ENCODE data around the gene PEX26.
A peak's percentile ranks its signal among the peaks of the same experiment; 100 is the strongest.
"Not testable (repeated sequence)": the region's sequence is repeated elsewhere in the genome, so short reads cannot be mapped to it uniquely, and the experiment has no call there.

Gene PEX26

DNA sequence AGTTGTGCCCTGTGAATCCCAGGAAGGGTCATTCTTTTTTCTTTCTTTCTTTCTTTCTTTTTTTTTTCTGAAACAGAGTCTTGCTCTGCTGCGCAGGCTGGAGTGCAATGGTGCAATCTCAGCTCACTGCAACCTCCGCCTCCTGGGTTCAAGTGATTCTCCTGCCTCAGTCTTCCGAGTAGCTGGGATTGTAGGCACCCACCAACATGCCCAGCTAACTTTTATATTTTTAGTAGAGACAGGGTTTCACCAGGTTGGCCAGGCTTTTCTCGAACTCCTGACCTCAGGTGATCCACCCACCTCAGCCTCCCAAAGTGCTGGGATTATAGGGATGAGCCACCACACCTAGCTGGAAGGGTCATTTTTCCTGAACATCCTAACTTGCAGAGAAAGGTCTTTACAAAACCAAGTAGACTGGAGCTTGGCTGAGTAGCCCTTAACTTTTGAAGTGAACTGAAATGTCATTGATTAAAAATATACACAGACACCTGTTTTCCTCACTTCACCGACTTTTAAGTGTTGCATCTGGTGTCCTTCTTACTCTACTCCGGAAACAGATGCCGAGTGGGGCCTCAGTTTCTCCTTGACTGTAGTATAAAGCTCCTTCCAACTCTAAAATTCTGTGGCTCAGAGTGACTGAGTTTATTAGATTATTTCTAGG is 6.4 kb upstream of the PEX26 start:
- not testable (repeated sequence) for DNase-seq

DNA sequence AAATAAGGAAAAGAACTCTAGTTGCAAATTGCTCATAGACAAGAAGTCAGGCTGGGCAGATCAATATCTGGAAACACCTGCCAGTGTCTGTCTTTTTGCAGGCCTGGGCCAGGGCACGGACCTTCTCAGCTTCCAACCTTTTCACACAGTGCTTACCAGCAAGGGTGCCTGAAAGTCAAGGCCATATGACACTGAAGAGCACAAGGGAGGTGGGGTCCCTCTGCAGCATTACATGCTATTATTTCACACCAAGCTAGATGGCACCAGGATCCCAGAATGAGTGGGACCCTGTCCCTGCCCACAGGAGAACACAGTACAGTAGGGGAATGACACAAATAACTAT is 5.9 kb upstream of the PEX26 start:
- DNase-seq, result no peak

DNA sequence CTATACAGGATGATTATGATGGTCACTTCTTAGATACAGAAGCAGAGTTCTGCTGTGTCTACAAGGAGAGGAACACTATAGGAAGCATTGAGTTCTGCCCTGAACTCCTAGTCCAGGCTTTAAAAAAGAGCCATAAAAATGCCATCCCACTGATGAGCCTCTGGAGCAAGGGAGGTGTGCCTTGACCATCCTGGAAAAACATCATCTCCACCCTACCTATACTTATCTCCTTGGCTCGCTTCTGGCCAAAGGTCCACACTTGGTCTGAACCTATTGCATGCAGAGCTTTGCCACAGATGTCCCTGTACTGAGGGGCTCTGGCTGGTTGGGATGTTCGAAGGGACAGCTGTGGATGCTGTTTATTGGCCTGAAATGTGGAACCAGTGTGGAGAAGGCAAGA is 4.3 kb upstream of the PEX26 start:
- DNase-seq, result no peak

DNA sequence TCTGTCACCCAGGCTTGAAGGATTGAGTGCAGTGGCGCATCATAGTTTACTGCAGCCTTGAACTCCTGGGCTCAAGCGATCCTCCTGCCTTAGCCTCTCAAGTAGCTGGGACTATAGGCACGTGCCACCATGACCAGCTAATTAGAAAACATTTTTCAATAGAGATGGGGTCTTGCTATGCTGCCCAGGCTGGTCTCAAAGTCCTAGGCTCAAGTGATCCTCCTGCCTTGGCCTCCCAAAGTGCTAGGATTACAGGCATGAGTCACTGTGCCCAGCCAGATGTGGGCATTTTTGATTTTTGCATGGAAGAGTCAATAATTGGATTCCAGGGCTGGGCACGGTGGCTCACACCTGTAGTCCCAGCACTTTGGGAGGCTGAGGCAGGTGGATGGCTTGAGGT is 3.9 kb upstream of the PEX26 start:
- DNase-seq, result not testable (repeated sequence)

DNA sequence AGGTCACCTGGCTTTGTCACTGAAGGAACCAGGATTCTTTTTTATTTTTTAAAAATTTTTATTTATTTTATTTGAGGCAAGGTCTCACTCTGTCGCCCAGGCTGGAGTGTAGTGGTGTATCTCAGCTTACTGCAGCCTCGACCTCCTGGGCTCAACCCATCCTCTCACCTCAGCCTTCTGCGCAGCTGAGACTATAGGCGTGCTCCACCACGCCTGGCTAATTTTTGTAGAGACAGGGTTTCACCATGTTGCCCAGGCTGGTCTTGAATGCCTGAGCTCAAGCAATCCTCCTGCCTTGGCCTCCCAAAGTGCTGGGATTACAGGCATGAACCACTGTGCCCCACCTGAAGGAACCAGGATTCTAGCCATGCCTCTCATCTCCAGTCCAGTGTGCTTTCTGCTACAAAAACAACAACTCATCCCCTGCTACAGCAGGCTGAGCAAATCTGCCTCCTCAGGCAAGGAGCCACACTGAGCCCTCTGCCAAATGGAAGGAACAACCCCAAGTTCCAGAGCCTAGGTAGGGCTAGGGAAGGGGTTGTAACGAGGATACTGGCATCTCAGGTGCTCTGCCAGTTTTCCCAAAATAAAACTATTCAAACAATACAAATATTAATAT is 2.6 kb upstream of the PEX26 start:
- peak in 1 of 14 donors; percentile 67 for DNase-seq

DNA sequence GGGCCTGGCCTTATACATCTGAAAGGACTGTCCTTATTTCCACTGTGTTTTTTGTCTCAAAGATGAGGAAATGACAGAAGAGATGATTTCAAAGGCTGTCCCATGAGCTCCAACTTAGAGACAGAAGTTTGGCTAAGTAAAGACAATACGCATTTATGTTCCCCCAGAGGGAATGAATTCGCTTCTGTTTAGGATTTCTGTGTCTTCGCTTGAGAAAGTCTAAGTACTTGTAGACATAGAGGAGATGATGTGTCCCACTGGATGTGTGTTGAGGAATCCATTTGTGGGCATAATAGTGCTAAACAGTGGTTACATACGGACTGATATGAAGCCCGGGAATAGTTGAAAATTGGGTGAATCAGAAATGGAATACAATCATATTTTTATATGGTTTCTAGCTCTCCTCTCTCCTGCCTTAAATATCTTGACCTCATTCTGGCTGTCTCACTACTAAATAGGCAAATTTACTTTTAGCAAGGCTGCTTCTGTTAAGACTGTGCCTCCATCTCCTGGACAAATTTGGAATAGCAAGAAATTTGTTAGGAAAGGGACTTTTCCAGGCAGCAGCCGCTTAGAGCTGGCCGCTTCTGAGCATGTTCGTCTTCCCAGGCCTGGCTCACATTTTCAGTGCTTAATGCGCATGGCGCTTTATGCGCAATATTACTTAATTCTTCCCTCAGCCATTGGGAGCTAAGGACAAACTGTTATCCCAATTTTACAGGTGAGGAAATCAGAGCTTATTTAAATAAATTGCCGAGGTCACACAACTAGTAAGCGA is 1.9 kb upstream of the PEX26 start:
- peak in 9 of 14 donors; percentile 11 to 89 (median 40) for DNase-seq

DNA sequence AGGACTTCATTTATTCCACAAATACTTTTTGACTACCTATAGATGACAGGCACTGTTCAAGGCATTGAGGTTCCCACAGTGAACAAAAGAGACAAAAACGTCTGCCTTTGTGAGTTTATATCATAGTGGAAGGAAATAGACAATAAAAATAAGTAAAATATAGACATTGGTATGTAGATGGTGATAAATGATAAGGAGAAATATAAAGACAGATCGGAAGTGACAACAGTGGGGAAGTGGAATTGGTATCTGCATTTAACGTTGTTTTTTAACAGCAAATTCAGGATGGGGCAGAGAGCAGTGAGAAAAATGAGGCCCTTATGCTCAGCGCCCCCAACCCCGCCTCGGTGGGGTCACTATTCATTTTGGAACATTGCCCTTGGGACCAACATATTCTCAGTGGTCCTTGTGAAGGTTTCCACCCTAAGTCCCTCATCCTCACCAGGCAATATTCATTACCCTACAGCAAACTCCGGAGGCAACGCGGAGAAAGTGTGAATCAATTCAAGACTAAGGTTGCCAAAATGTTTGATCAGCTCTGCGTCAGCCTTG is 627 bp upstream of the PEX26 start:
- DNase-seq, result no peak

DNA sequence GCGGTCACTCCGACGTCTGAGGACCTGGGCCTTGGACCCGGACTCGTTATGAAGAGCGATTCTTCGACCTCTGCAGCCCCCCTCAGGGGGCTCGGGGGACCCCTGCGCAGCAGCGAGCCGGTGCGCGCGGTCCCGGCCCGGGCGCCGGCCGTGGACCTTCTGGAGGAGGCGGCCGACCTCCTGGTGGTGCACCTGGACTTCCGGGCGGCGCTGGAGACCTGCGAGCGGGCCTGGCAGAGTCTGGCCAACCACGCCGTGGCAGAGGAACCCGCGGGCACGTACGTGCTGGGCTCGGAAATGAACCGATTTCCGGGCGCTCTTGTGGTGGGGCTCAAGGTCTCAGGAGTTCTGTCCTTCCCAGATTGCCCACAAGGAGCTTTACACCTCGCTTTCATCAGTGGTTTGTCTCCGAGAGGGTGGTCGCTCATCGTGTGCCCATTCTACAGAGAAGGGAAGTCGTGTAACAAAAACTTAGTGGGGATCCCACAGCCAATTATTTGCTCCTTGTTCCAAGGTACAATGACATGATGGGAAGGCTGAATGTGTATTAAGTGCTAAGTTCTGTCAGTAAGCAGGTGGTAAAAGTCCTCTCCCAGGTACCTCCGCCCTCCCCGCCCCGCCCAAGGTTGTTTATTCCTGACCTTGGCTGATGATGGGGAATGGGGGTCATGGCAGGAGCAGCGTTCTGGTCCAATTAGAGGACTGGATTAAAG is 695 bp downstream of the PEX26 start:
- DNase-seq, result no peak

DNA sequence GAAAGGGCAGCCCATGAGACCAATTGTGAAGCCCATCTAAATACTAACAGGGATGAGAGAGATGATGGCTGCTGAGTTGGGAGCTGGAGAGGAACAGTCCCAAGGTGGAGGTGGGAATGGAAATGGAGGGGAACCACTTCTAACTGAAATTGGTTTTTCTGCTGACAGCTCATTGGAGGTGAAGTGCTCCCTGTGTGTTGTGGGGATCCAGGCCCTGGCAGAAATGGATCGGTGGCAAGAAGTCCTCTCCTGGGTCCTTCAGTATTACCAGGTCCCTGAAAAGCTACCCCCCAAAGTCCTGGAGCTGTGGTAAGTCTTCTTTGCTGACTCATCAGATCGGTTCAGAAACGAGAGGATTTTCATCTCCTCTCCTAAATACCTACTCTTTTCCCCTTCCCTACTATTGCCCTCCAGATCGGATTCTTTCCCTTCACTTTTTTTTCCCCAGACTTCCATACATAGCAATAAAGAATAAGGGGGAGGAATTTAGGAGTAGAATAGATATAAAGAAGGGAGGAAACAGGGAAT is 2.0 kb downstream of the PEX26 start:
- DNase-seq, result no peak

DNA sequence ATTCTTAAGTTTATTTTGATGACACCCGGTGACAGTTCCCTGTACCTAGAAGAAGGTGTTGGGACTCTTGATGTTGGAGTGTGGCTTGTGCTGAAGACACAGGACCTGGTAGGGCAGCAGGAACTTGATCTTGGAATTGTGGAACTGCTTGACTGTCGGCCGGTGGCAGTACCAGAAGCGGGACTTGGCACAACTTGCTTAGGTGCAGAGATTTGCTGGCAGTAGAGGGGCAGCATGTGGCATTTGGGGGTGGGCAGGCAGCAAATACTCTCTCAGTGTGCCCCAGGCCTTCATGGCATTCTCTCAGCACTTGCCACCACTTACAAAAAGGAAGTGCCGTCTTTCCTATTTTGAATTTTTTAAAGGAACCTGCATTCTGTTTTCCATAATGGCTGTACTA is 3.6 kb downstream of the PEX26 start:
- no peak for DNase-seq

DNA sequence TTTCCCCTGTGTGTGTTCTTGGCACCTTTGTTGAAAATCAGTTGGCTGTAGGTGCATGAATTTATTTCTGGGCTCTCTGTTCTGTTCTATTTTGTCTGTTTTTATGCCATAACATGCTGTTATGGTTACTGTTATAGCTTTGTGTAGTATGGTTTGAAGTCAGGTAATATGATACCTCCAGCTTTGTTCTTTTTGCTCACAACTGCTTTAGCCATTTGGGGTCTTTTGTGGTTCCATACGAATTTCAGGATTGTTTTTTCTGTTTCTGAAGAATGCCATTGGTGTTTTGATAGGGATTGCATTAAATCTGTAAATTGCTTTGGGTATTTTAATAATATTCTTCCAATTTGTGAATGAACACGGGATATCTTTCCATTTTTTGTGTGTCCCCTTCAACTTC is 4.7 kb downstream of the PEX26 start:
- no peak for DNase-seq

DNA sequence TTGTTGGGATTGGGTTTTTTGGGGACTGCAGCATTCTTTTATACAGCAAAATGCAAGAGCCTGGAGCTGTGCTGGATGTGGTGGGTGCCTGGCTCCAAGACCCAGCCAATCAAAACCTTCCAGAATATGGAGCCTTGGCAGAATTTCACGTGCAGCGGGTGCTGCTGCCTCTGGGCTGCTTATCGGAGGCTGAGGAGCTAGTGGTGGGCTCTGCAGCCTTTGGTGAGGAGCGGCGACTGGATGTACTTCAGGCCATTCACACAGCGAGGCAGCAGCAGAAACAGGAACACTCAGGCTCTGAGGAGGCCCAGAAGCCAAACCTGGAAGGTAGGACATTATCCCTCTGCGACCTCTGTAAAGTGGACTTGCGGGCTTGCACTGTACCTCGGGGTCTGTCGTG is 5.6 kb downstream of the PEX26 start:
- no peak for DNase-seq

DNA sequence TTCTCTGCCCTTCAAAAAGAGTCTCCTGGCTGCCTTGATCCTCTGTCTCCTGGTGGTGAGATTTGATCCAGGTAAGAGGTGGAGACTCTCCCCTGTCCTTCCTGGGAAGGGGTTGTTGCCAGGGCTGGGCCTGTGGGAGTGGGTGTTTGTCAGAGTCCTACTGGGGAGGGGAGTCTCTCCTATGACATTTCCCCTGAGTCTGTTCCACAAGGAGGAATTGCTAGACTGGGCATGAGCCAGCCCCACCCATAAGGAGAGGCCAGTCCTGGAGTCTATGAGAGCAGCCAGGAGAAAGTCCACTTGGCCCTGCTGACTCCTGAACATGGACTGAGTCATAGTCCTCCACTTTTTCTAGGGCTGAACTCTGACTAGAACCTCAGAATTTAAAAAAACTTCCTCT is 7.4 kb downstream of the PEX26 start:
- DNase-seq, result no peak

DNA sequence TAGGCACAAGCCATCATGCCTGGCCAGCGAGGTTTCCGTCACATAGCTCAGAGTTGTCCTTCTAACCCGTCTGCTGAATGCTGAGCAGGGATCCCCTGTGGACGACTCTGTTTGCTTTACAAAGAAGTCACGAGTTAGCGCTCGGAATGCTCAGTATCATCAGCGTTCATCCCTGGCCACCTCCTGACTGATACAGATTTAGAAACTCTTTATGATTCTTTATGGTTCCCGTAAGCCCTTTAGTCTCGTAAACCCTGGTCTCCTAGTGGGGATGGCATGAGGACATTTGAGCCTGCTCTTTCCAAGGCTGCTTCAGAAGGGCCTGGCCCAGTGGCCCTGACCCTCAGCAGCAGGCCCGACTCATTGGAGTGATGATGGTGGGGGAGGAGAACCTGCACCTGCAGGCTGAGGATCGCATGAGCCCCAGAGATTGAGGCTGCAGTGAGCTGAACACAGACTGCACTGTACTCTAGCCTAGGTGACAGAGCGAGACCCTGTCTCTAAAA is 9.6 kb downstream of the PEX26 start:
- no peak for DNase-seq

DNA sequence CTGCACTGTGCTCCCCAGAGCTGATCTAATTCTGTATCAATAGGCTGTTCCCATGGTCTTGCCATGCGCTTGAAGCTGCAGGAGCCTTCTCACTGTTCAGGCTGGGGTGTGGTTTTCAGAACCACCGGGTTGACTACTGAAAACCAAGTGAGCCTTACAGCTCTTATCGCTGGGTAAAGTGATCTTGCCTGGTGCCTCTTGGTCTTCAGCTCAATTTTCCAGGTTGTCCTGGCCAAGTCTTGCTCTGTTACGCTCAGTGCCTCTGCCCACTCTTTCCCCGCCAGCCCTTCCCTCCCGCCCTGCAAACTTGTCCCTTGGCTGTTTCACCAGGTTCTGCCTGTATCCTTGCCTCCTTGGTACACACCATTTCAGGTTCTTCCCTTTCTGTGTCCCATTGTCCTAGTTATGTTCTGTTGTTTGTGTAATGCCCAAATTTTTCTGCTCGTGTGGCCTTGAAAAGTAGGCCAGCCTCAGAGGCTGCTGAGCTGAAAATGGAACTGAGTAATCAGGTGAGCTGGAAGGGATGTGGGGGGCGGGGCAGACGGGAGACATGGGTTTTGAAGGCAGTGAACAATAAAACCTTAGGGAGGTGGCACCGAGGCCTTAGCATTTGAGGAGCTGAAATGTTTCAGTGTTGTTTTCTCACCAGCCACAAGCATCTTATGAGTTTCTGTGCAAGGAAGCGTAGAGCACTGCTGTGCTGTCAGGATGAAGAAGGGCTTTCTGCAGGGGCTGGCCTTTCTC is 11.2 kb downstream of the PEX26 start:
- peak in 1 of 14 donors; percentile 72 for DNase-seq

DNA sequence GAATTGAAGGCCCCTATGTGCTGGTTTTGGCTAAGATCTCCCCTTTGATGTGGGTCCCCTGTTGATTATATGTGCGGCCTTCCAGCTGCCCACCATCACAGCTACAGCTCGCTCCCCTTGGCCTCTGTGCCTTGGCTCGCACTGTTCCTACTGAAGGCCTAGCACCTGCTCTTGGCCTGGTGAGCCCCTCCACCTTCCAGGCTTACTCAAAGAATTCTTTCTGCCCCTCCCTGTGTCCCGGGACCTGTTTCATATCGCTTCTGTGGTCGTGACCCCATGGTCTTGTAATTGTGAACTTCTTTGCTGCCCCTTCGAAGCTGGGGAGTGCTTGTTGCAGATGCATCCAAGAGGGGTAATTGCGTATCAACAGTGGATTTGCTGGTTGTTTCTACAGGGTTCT is 12.5 kb downstream of the PEX26 start:
- no peak for DNase-seq

DNA sequence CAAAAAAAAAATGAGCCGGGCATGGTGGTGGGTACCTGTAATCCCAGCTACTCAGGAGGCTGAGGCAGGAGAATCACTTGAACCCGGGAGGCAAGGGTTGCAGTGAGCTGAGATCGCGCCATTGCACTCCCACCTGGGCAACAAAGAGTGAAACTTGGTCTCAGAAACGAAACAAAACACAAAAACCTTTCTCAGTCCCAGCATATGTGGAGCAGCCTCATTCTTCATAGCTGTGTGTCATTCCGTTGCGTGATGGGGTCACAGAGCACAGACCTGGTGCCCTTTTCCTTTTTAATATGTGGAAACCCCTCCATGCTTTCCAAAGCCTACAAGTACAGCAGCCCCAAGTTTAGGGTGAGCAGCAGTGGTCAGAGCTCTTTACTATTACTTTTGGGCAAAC is 13.7 kb downstream of the PEX26 start:
- no peak for DNase-seq

DNA sequence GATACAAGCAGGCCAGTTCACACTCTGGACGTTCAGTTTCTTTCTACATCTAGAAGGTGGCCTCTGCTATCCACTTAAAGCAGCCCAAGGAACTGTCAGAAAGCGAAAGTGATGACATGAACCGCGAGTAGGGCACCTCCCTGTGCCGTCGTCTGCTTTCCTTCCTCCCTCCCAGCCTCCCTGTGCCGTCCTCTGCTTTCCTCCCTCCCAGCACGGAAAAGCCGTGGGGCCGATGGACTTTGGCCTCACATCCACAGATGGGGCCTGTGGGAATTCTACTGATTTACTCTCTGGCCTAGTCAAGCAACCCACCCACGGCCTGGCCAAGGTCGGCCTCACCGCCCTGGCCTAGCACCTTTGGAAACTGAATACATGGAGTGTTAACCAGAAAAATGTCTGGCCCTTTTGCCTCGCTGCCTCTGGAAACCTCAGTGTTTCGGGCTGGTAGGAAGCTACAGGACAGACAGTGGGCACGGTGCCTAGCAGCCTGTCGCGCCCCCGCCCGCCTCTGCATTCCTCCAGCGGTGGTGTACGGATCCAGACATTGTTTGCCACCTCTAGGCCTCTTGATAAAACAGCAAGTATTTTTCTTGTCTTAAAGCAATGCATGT is 14.2 kb downstream of the PEX26 start:
- DNase-seq, result no peak

DNA sequence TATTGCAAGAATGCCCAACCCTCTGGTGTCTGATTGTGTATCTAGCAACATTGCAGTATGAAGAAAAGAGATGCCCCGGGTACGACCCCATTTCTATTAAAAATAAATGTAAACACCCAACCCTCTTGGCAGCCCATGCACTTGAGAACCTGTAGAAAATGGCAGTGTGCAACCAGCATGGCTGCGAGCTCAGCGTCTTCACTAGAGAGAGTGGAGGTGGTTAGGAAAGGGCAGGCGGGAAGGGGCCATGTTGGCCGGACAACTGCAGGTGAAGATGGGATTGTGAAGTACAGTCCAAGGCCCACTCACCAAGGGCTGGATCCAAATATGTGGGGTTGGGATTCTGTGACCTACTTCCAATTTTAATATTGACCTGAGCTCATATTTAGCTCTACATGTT is 15.9 kb downstream of the PEX26 start:
- DNase-seq, result no peak

DNA sequence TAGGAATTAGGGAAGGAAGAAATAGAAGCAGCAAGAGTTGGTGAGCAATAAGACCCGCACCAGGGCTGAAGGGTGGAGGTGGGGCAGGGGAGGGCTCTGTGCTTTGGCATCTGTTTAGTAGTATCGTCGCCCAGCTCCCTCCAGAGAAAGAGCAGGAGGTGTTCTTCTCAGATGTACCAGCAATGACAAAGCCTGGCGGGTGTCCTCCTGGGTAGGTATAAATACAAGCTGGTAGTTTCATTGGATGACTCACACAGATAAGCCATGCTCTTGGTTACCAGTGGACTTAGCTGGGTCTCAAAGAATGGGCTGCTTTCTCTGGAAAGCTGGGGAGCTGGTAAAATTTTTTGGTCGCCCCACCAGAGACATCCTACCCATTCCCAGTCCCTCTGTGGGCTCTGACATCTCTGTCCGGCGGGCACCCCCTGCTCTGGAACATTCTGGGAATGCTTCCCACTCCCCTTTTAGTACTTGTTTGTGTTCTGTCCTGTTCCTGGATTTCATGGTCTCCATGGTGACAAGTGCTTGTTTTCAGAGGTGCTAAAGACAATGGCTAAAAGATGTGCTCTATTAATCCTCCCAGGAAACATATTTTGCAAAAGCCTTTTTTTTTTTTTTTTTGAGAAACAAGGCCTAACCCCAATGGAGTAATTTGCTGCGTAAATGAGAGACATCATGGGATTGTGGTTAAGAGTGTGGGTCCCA is 17.5 kb downstream of the PEX26 start:
- DNase-seq, result peak in 1 of 14 donors; percentile 80

DNA sequence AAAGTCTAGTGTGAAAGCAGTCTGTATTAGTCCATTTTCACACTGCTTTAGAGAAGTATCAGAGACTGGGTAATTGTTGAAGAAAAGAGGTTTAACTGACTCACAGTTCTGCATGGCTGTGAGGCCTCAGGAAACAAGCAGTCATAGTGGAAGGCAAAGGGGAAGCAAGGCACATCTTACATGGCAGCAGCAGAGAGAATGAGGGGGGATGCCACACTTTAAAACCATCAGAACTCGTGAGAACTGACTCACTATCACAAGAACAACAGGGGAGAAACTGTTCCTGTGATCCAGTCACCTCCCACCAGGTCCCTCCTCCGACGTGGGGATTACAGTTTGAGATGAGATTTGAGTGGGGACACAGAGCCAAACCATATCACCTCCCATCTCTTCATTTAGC is 19.0 kb downstream of the PEX26 start:
- DNase-seq, result no peak

Measured in C1 segment of cervical spinal cord (tissue), 14 donors.